Natural killer cell (primary cell): ENCODE results near the gene SPTA1. TPM values are rescaled to one million over a fixed set of nuclear protein-coding genes. Genes with fewer than 3 reads are reported as not detected.

Source experiments
- ATAC-seq, 3 donors: fragments of 150-1000 bp in 2 of 3; fragments of 200-7000 bp in 1 of 3; cut with Tn5 transposase; 1 replicate in 1 of 3; 2 replicates in 2 of 3; pipeline ENCODE4 v1.10.0; 2021; ENCODE audit warnings: mild to moderate bottlenecking in 2 of 3, moderate library complexity in 2 of 3
- DNase-seq, 2 donors: peaks; one replicate each; pipeline versions ENCODE4 v3.0.0 to v3.0.0-alpha.2; 2013 to 2021; ENCODE audit warnings: mixed read lengths in 1 of 2
- H3K27ac ChIP-seq: one replicate; pipeline ENCODE4 v1.5.1; 2013; ENCODE audit warnings: mild to moderate bottlenecking, low read length
- H3K27me3 ChIP-seq: one replicate; pipeline ENCODE4 v1.6.1; 2013; ENCODE audit warnings: low read length; ENCODE audit not compliant: control insufficient read depth, insufficient read depth
- H3K36me3 ChIP-seq: one replicate; pipeline ENCODE4 v1.6.1; 2013; ENCODE audit warnings: low read length; ENCODE audit not compliant: control insufficient read depth, insufficient read depth
- H3K4me1 ChIP-seq: one replicate; pipeline ENCODE4 v1.6.1; 2013; ENCODE audit warnings: low read length; ENCODE audit not compliant: control insufficient read depth, insufficient read depth
- H3K4me3 ChIP-seq: one replicate; pipeline ENCODE4 v1.5.1; 2013; ENCODE audit warnings: low read length
- H3K9me3 ChIP-seq: one replicate; pipeline ENCODE4 v1.6.1; 2013; ENCODE audit warnings: low read length; ENCODE audit not compliant: control insufficient read depth, insufficient read depth
- H3K27ac Mint-ChIP-seq, 2 donors: one replicate each; pipeline ENCODE4 v1.8.0; 2022; ENCODE audit warnings: mild to moderate bottlenecking in 2 of 2, mixed read lengths in 2 of 2, moderate library complexity in 1 of 2
- H3K27me3 Mint-ChIP-seq, 2 donors: one replicate each; pipeline ENCODE4 v1.8.0; 2022; ENCODE audit warnings: low read depth in 2 of 2, mixed read lengths in 2 of 2
- H3K36me3 Mint-ChIP-seq: one replicate; pipeline ENCODE4 v1.8.0; 2022; ENCODE audit warnings: mixed read lengths
- H3K4me1 Mint-ChIP-seq, 2 donors: one replicate each; pipeline ENCODE4 v1.8.0; 2022; ENCODE audit warnings: mixed read lengths in 2 of 2
- H3K4me3 Mint-ChIP-seq: one replicate; pipeline ENCODE4 v1.8.0; 2022; ENCODE audit warnings: mild to moderate bottlenecking, moderate library complexity, mixed read lengths
- H3K9me3 Mint-ChIP-seq, 2 donors: one replicate each; pipeline ENCODE4 v1.8.0; 2022; ENCODE audit warnings: mixed read lengths in 2 of 2
- CTCF ChIP-seq: fragments of 200-600 bp; IDR thresholded peaks from one replicate; pipeline ENCODE4 v1.8.0; 2022; ENCODE audit warnings: antibody characterized with exemption
- WGBS: methylation state at CpG from one replicate; pipeline ENCODE4 v1.1.7; 2013; ENCODE audit warnings: missing lambda C conversion rate; ENCODE audit not compliant: insufficient coverage; 5-methylcytosine and 5-hydroxymethylcytosine counted together
- intact Hi-C: fragments of 100-400 bp; cut with micrococcal nuclease; formaldehyde crosslinking; loops from one replicate; pipeline ENCODE4 v1.14.2; 2022
- total RNA-seq, 4 donors: library from RNA; stranded (reverse); fragments of 120-200 nt in 1 of 4; gene quantifications; one replicate each; pipeline versions ENCODE4 v1.2.3 to v1.2.4, GENCODE V29; 2013 to 2022

SPTA1 gene
- total RNA-seq, 3 donors from 2014 or later (not counting 1 experiment from before 2014, with no cell fraction given): 0.30 TPM; not detected in 2

- DNase-seq (no peak), ATAC-seq (no peak)
- Mint-ChIP-seq H3K27me3 (peaks cover 0 to 2% of the 10 kb centered on the region in 2 donors), H3K27ac (no peak overlapping the region), H3K9me3 (no peaks in the 10 kb centered on the region), H3K36me3 (no peaks in the 10 kb centered on the region), H3K4me3 (no peak overlapping the region), H3K4me1 (no peaks in the 10 kb centered on the region)
- Histone ChIP-seq H3K27ac (no peak overlapping the region), H3K4me1 (no peaks in the 10 kb centered on the region), H3K4me3 (no peak overlapping the region), H3K27me3 (peaks cover 2% of the 10 kb centered on the region), H3K9me3 (no peaks in the 10 kb centered on the region), H3K36me3 (no peaks in the 10 kb centered on the region)
- intact Hi-C loops: no loop called here
- WGBS: 86% methylated on average over 7 of the region's 7 CpGs
- TF ChIP-seq CTCF: no peak
Measured at GRCh38 chr1:158652721-158653334, 33.7 kb downstream of the SPTA1 start.

DNA sequence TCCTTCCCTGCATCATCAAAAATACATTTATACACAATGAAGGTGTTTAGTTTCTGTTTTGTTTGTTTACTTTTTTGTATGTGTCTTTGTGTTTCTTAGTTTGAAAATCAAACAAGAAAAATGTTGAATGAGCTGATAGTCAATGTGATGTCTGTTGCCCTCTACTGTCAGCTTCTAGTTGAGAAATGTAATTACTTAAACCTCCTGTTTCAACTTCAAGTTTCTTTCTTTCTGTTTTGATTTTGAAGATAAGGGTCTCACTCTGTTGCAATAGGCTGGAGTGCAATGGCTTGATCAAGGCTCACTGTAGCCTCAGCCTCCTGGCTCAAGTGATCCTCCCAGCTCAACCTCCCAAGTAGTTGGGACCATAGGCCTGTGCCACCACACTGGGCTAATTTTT, 37.5 kb downstream of the SPTA1 start:
- H3K9me3 Mint-ChIP-seq: no peaks in the 10 kb centered on the region
- peaks cover 17 to 20% of the 10 kb centered on the region in 2 donors for H3K4me1 Mint-ChIP-seq
- TF ChIP-seq CTCF: no peak
- H3K36me3 Mint-ChIP-seq: no peaks in the 10 kb centered on the region
- H3K27ac Mint-ChIP-seq: no peak overlapping the region
- no peaks in the 10 kb centered on the region for H3K36me3 ChIP-seq
- ATAC-seq (no peak), DNase-seq (no peak)
- H3K9me3 ChIP-seq: no peaks in the 10 kb centered on the region
- peaks cover 2% of the 10 kb centered on the region for H3K4me1 ChIP-seq
- no peaks in the 10 kb centered on the region for H3K27me3 ChIP-seq
- no peak overlapping the region for H3K27ac ChIP-seq
- H3K4me3 Mint-ChIP-seq: no peak overlapping the region
- peaks cover 0 to 2% of the 10 kb centered on the region in 2 donors for H3K27me3 Mint-ChIP-seq
- no peak overlapping the region for H3K4me3 ChIP-seq
- intact Hi-C loops: no loop called here

GRCh38 chr1:158646465-158646864, 40.0 kb downstream of the SPTA1 start:
- H3K27ac ChIP-seq: no peak overlapping the region

More at GRCh38 chr1:158646465-158646864, 40.0 kb downstream of the SPTA1 start:
- Histone ChIP-seq H3K9me3 (no peaks in the 10 kb centered on the region), H3K36me3 (no peaks in the 10 kb centered on the region), H3K4me3 (no peak overlapping the region), H3K27me3 (no peaks in the 10 kb centered on the region), H3K4me1 (peaks cover 2% of the 10 kb centered on the region)
- peak overlapping the region; percentile 69 to 71 for H3K27ac Mint-ChIP-seq
- H3K9me3 Mint-ChIP-seq: no peaks in the 10 kb centered on the region
- ATAC-seq: peak; percentile 65 to 75 (median 67)
- intact Hi-C loops: no loop called here
- TF ChIP-seq CTCF: no peak
- H3K27me3 Mint-ChIP-seq: no peaks in the 10 kb centered on the region
- DNase-seq: peak in 1 of 2 donors; percentile 6
- H3K36me3 Mint-ChIP-seq: no peaks in the 10 kb centered on the region
- no CpG with 5 or more reads among the region's 1 CpG for WGBS
- H3K4me3 Mint-ChIP-seq: peak overlapping the region; percentile 51
- H3K4me1 Mint-ChIP-seq: peaks cover 17 to 20% of the 10 kb centered on the region in 2 donors
